Left lung (tissue), 10 donors: ENCODE data around the gene OGA. TPM values are rescaled to one million over a fixed set of nuclear protein-coding genes. Genes with fewer than 3 reads are reported as not detected.
A peak's percentile ranks its signal among the peaks of the same experiment; 100 is the strongest.

Experiments used
- ATAC-seq: fragments of 200-7000 bp; cut with Tn5 transposase; one replicate; pipeline ENCODE4 v1.9.1; 2020; ENCODE audit warnings: moderate library complexity
- DNase-seq, 4 donors: peaks; one replicate each; pipeline ENCODE4 v3.0.0-alpha.2; 2013 to 2020
- H3K27ac ChIP-seq, 2 donors: fragments of 200-600 bp; sonication (generic) in 1 of 2; one replicate each; pipeline versions ENCODE4 v1.5.0 to v1.8.0; 2020 to 2021
- H3K27me3 ChIP-seq, 2 donors: fragments of 200-600 bp; sonication (generic) in 1 of 2; one replicate each; pipeline versions ENCODE4 v1.5.0 to v1.8.0; 2020 to 2021
- H3K36me3 ChIP-seq, 2 donors: fragments of 200-600 bp; sonication (generic) in 1 of 2; one replicate each; pipeline versions ENCODE4 v1.5.0 to v1.8.0; 2020 to 2021
- H3K4me1 ChIP-seq, 2 donors: fragments of 200-600 bp; one replicate each; pipeline ENCODE4 v1.8.0; 2021
- H3K4me3 ChIP-seq, 2 donors: fragments of 200-600 bp; sonication (generic) in 1 of 2; one replicate each; pipeline versions ENCODE4 v1.5.0 to v1.8.0; 2020 to 2021; ENCODE audit warnings: mild to moderate bottlenecking in 1 of 2
- H3K9me3 ChIP-seq, 2 donors: fragments of 200-600 bp; sonication (generic) in 1 of 2; one replicate each; pipeline versions ENCODE4 v1.5.0 to v1.8.0; 2020 to 2021
- intact Hi-C, 2 donors: fragments of 100-400 bp; cut with DNase I; formaldehyde crosslinking; loops; one replicate each; pipeline versions ENCODE4 v1.11.2 to v1.14.2; 2022
- polyA plus RNA-seq, 6 donors: library from polyadenylated mRNA; unstranded; fragments of 120-200 nt; gene quantifications; one replicate each; pipeline ENCODE4 v1.2.1, GENCODE V29; 2013; ENCODE audit not compliant: insufficient read length in 6 of 6
- total RNA-seq, 2 donors: library from RNA; stranded (reverse); fragmentation: NEBNext Ultra II Directional; extraction: Animal tissue kit (Norgen Biotek cat#: 25700); gene quantifications; one replicate each; pipeline ENCODE4 v1.2.1, GENCODE V29; 2021
- TF ChIP-seq, protein P1 (sequence below), 2 donors: fragments of 200-600 bp; sonication (generic) in 1 of 2; IDR thresholded peaks; one replicate each; pipeline versions ENCODE4 v1.5.0 to v1.8.0; 2021; ENCODE audit warnings: antibody characterized with exemption in 2 of 2
- donor health status: DM: no; HTN: yes; CAD: no.
- donor health status: DM: no; HTN: no; CAD: no.

OGA gene
- total and polyA plus RNA-seq, 8 donors, result 72.6 to 288 (median 232) TPM

- intact Hi-C loops, result loop anchor here in 1 of 2 donors (10.0 kb wide), 1 partner anchor 173 kb away; no protein-coding TSS in a partner anchor
- peak in 1 of 4 donors; percentile 65 for DNase-seq
- Histone ChIP-seq H3K4me1 (peaks cover 17 to 64% of the 10 kb centered on the region in 2 donors), H3K4me3 (no peak overlapping the region), H3K27ac (no peak overlapping the region), H3K9me3 (no peaks in the 10 kb centered on the region), H3K36me3 (no peaks in the 10 kb centered on the region), H3K27me3 (peaks cover 42 to 76% of the 10 kb centered on the region in 2 donors)
- TF ChIP-seq, protein P1, sequence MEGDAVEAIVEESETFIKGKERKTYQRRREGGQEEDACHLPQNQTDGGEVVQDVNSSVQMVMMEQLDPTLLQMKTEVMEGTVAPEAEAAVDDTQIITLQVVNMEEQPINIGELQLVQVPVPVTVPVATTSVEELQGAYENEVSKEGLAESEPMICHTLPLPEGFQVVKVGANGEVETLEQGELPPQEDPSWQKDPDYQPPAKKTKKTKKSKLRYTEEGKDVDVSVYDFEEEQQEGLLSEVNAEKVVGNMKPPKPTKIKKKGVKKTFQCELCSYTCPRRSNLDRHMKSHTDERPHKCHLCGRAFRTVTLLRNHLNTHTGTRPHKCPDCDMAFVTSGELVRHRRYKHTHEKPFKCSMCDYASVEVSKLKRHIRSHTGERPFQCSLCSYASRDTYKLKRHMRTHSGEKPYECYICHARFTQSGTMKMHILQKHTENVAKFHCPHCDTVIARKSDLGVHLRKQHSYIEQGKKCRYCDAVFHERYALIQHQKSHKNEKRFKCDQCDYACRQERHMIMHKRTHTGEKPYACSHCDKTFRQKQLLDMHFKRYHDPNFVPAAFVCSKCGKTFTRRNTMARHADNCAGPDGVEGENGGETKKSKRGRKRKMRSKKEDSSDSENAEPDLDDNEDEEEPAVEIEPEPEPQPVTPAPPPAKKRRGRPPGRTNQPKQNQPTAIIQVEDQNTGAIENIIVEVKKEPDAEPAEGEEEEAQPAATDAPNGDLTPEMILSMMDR (IDR thresholded peaks at IDR 0.05), result no peak
- peak; percentile 29 for ATAC-seq
These were observed 40.6 kb downstream of the OGA start for GRCh38 chr10:101777619-101778145.

GRCh38 chr10:101776161-101776817, 42.0 kb downstream of the OGA start:
- peak in 1 of 4 donors; percentile 81 for DNase-seq
- H3K4me1 ChIP-seq, result peaks cover 15 to 51% of the 10 kb centered on the region in 2 donors
- H3K27ac ChIP-seq, result no peak overlapping the region
- intact Hi-C loops, result loop anchor here in 1 of 2 donors (10.0 kb wide), 1 partner anchor 171 kb away; no protein-coding TSS in a partner anchor
- H3K4me3 ChIP-seq, result no peak overlapping the region
- peaks cover 56 to 90% of the 10 kb centered on the region in 2 donors for H3K27me3 ChIP-seq
- no peaks in the 10 kb centered on the region for H3K9me3 ChIP-seq
- H3K36me3 ChIP-seq, result no peaks in the 10 kb centered on the region
- ATAC-seq, result no peak
- TF ChIP-seq, protein P1 (IDR thresholded peaks at IDR 0.05), result no peak

GRCh38 chr10:101775273-101776160, 42.7 kb downstream of the OGA start, which contains the start of gene FGF8:
TSS of gene FGF8 (minus strand) at chr10:101776114. CDS start at chr10:101775900, 214 bp downstream.
- intact Hi-C loops, result loop anchor here in 1 of 2 donors (10.0 kb wide), 1 partner anchor 171 kb away; no protein-coding TSS in a partner anchor
- no peak within 1 kb of the TSS for H3K4me3 ChIP-seq
- H3K27me3 ChIP-seq, result peaks cover 62 to 98% of the 10 kb centered on the region in 2 donors

GRCh38 chr10:101774589-101775272, 43.5 kb downstream of the OGA start:
- intact Hi-C loops, result loop anchor here in 1 of 2 donors (10.0 kb wide), 1 partner anchor 170 kb away; no protein-coding TSS in a partner anchor
- peaks cover 62 to 100% of the 10 kb centered on the region in 2 donors for H3K27me3 ChIP-seq
- DNase-seq (peak in 1 of 4 donors; percentile 69), ATAC-seq (no peak)
- H3K4me3 ChIP-seq, result no peak overlapping the region
- no peaks in the 10 kb centered on the region for H3K9me3 ChIP-seq
- no peaks in the 10 kb centered on the region for H3K36me3 ChIP-seq
- no peak overlapping the region for H3K27ac ChIP-seq
- peaks cover 9 to 35% of the 10 kb centered on the region in 2 donors for H3K4me1 ChIP-seq
- TF ChIP-seq, protein P1 (IDR thresholded peaks at IDR 0.05), result no peak

More at GRCh38 chr10:101775273-101776160, 42.7 kb downstream of the OGA start, which contains the start of gene FGF8:
- Histone ChIP-seq H3K9me3 (no peaks in the 10 kb centered on the region), H3K4me1 (peaks cover 15 to 43% of the 10 kb centered on the region in 2 donors), H3K36me3 (no peaks in the 10 kb centered on the region), H3K27ac (no peak within 1 kb of the TSS)
- ATAC-seq, result no peak
- TF ChIP-seq, protein P1 (IDR thresholded peaks at IDR 0.05), result no peak
- DNase-seq, result peak in 1 of 4 donors; percentile 54
